Esophagus muscularis mucosa (tissue), 4 donors: Measurements from ENCODE around the gene PLEKHA7. TPM values are rescaled to one million over a fixed set of nuclear protein-coding genes. Genes with fewer than 3 reads are reported as not detected.

Source experiments
- DNase-seq: peaks from one replicate; pipeline ENCODE4 v3.0.0-alpha.2; 2017; ENCODE audit errors: extremely low spot score
- H3K27ac ChIP-seq, 4 donors: fragments of 200-600 bp; sonication (generic); replicated peaks in 1 of 4; 1 replicate in 3 of 4; 2 replicates in 1 of 4; pipeline ENCODE4 v1.5.1; 2016 to 2019; ENCODE audit warnings: mild to moderate bottlenecking in 1 of 4
- H3K27me3 ChIP-seq, 4 donors: fragments of 200-600 bp; sonication (generic); one replicate each; pipeline versions ENCODE4 v1.5.1 to v1.6.0; 2016 to 2019
- H3K36me3 ChIP-seq, 4 donors: fragments of 200-600 bp; sonication (generic); one replicate each; pipeline ENCODE4 v1.5.1; 2016 to 2019
- H3K4me1 ChIP-seq, 4 donors: fragments of 200-600 bp; sonication (generic); one replicate each; pipeline ENCODE4 v1.5.1; 2016 to 2019
- H3K4me3 ChIP-seq, 4 donors: fragments of 200-600 bp; sonication (generic); 1 replicate in 2 of 4; 2 replicates in 2 of 4; pipeline ENCODE4 v1.5.1; 2016 to 2019; ENCODE audit warnings: mild to moderate bottlenecking in 4 of 4, moderate library complexity in 1 of 4
- H3K9me3 ChIP-seq, 4 donors: fragments of 200-600 bp; sonication (generic); 1 replicate in 3 of 4; 2 replicates in 1 of 4; pipeline ENCODE4 v1.5.1; 2016 to 2019
- CTCF ChIP-seq, 3 experiments: fragments of 200-600 bp in 2 of 3; fragments of 450-650 bp in 1 of 3; sonication (generic) in 2 of 3; IDR thresholded peaks; one replicate each; pipeline ENCODE4 v1.5.1; 2017 to 2019; ENCODE audit warnings: antibody characterized with exemption in 3 of 3, mild to moderate bottlenecking in 2 of 3, moderate library complexity in 1 of 3
- EP300 ChIP-seq: sonication (generic); formaldehyde crosslinking; IDR thresholded peaks from one replicate; pipeline ENCODE4 v1.6.1; 2017; ENCODE audit warnings: antibody characterized with exemption
- POLR2A ChIP-seq: fragments of 450-650 bp; IDR thresholded peaks from one replicate; pipeline ENCODE4 v1.6.1; 2017; ENCODE audit warnings: antibody characterized with exemption, moderate library complexity, mild to moderate bottlenecking, low read depth
- POLR2AphosphoS5 ChIP-seq, 2 donors: sonication (generic); formaldehyde crosslinking; IDR thresholded peaks; one replicate each; pipeline ENCODE4 v1.6.1; 2017; ENCODE audit warnings: antibody characterized with exemption in 2 of 2
- WGBS: methylation state at CpG from one replicate; pipeline ENCODE4 v1.1.5; 2018; 5-methylcytosine and 5-hydroxymethylcytosine counted together
- intact Hi-C: fragments of 100-400 bp; cut with DNase I; formaldehyde crosslinking; loops from one replicate; pipeline ENCODE4 v1.15.1; 2023
- total RNA-seq, 4 donors: library from RNA; depleted of rRNA; stranded (reverse); fragments of >200 nt; gene quantifications; one replicate each; pipeline versions ENCODE4 v1.1.0 to v1.2.1, GENCODE V29; 2016

Gene PLEKHA7
- total RNA-seq, 4 donors from 2014 or later = 5.8 to 9.1 (median 7.7) TPM

GRCh38 chr11:16975906-16976305 lies 38.3 kb downstream of the PLEKHA7 start:
- no peaks in the 10 kb centered on the region for H3K36me3 ChIP-seq
- intact Hi-C loops = no loop called here
- DNase-seq = no peak
- TF ChIP-seq CTCF (IDR thresholded peaks at IDR 0.05) = no peak
- no peak for TF ChIP-seq POLR2AphosphoS5 (IDR thresholded peaks at IDR 0.05)
- TF ChIP-seq POLR2A = no peak
- TF ChIP-seq EP300 = no peak
- H3K9me3 ChIP-seq = no peaks in the 10 kb centered on the region
- H3K4me3 ChIP-seq = no peak overlapping the region
- 88% methylated on average over 1 of the region's 1 CpG for WGBS
- no peak overlapping the region for H3K27ac ChIP-seq
- H3K27me3 ChIP-seq = no peaks in the 10 kb centered on the region
- H3K4me1 ChIP-seq = no peaks in the 10 kb centered on the region

- DNase-seq = no peak
- no peak overlapping the region for H3K27ac ChIP-seq
Observed at GRCh38 chr11:16973338-16973964, 40.8 kb downstream of the PLEKHA7 start.

GRCh38 chr11:16969010-16969999 lies 44.9 kb downstream of the PLEKHA7 start:
- H3K4me3 ChIP-seq = no peak overlapping the region
- H3K4me1 ChIP-seq = peaks cover 0 to 4% (median 0%) of the 10 kb centered on the region in 4 donors
- no peaks in the 10 kb centered on the region for H3K9me3 ChIP-seq
- WGBS = 68% methylated on average over 5 of the region's 5 CpGs
- TF ChIP-seq POLR2AphosphoS5 (IDR thresholded peaks at IDR 0.05) (no peak), CTCF (IDR thresholded peaks at IDR 0.05) (no peak), POLR2A (no peak), EP300 (no peak)
- no peaks in the 10 kb centered on the region for H3K36me3 ChIP-seq
- H3K27me3 ChIP-seq = no peaks in the 10 kb centered on the region
- H3K27ac ChIP-seq = no peak overlapping the region
- intact Hi-C loops = no loop called here
- DNase-seq = no peak

More at GRCh38 chr11:16973338-16973964, 40.8 kb downstream of the PLEKHA7 start:
- no peak for TF ChIP-seq POLR2A
- TF ChIP-seq CTCF (IDR thresholded peaks at IDR 0.05) = no peak
- TF ChIP-seq POLR2AphosphoS5 (IDR thresholded peaks at IDR 0.05) = no peak
- TF ChIP-seq EP300 = no peak
- Histone ChIP-seq H3K9me3 (no peaks in the 10 kb centered on the region), H3K4me1 (peaks cover 0 to under 1% (median 0%) of the 10 kb centered on the region in 4 donors), H3K4me3 (no peak overlapping the region), H3K27me3 (no peaks in the 10 kb centered on the region), H3K36me3 (no peaks in the 10 kb centered on the region)
- intact Hi-C loops = no loop called here
- 75% methylated on average over 3 of the region's 3 CpGs for WGBS

- H3K36me3 ChIP-seq = no peaks in the 10 kb centered on the region
- TF ChIP-seq POLR2AphosphoS5 (IDR thresholded peaks at IDR 0.05) (no peak), EP300 (no peak), POLR2A (no peak), CTCF (IDR thresholded peaks at IDR 0.05) (no peak)
- WGBS = 100% methylated on average over 2 of the region's 2 CpGs
- DNase-seq = no peak
- no peak overlapping the region for H3K27ac ChIP-seq
- no peaks in the 10 kb centered on the region for H3K9me3 ChIP-seq
- H3K4me1 ChIP-seq = peaks cover 0 to 4% (median 0%) of the 10 kb centered on the region in 4 donors
- H3K27me3 ChIP-seq = no peaks in the 10 kb centered on the region
- no peak overlapping the region for H3K4me3 ChIP-seq
- intact Hi-C loops = no loop called here
Observed at GRCh38 chr11:16968196-16968595, 46.0 kb downstream of the PLEKHA7 start.
